Ascending aorta (tissue), 2 donors: ENCODE data around the gene HMCN2. TPM values are rescaled to one million over a fixed set of nuclear protein-coding genes. Genes with fewer than 3 reads are reported as not detected.

ENCODE experiments used
- DNase-seq, 2 donors: peaks; one replicate each; pipeline ENCODE4 v3.0.0-alpha.2; 2019; ENCODE audit warnings: low spot score in 2 of 2
- H3K27ac ChIP-seq, 2 donors: fragments of 200-600 bp; sonication (generic); one replicate each; pipeline ENCODE4 v1.5.1; 2016 to 2017; ENCODE audit warnings: mild to moderate bottlenecking in 1 of 2
- H3K27me3 ChIP-seq: fragments of 200-600 bp; sonication (generic); one replicate; pipeline ENCODE4 v1.5.1; 2017
- H3K36me3 ChIP-seq, 2 donors: fragments of 200-600 bp; sonication (generic); one replicate each; pipeline ENCODE4 v1.5.1; 2016
- H3K4me1 ChIP-seq, 2 donors: fragments of 200-600 bp; sonication (generic); one replicate each; pipeline ENCODE4 v1.5.1; 2016 to 2017; ENCODE audit warnings: mild to moderate bottlenecking in 1 of 2
- H3K4me3 ChIP-seq, 2 donors: fragments of 200-600 bp; sonication (generic); one replicate each; pipeline ENCODE4 v1.5.1; 2016 to 2017; ENCODE audit warnings: mild to moderate bottlenecking in 1 of 2
- H3K9me3 ChIP-seq, 2 donors: fragments of 200-600 bp; sonication (generic); one replicate each; pipeline ENCODE4 v1.5.1; 2016
- intact Hi-C: fragments of 100-400 bp; cut with DNase I; formaldehyde crosslinking; loops from one replicate; pipeline ENCODE4 v1.15.1; 2023
- total RNA-seq: library from RNA; depleted of rRNA; stranded (reverse); fragments of >200 nt; gene quantifications from one replicate; pipeline ENCODE4 v1.1.0, GENCODE V29; 2016
- TF ChIP-seq, protein P1 (sequence below), 3 experiments: fragments of 200-600 bp in 2 of 3; fragments of 450-650 bp in 1 of 3; sonication (generic) in 2 of 3; IDR thresholded peaks; one replicate each; pipeline ENCODE4 v1.5.1; 2016 to 2019; ENCODE audit warnings: antibody characterized with exemption in 3 of 3, mild to moderate bottlenecking in 1 of 3, moderate library complexity in 1 of 3

HMCN2 gene
- total RNA-seq, 1 donor from 2014 or later = 7.5 TPM

- H3K27ac ChIP-seq = no peak overlapping the region
- H3K4me1 ChIP-seq = peaks cover 0 to 4% of the 10 kb centered on the region in 2 donors
- H3K36me3 ChIP-seq = no peaks in the 10 kb centered on the region
- no peak overlapping the region for H3K4me3 ChIP-seq
- TF ChIP-seq, protein P1, sequence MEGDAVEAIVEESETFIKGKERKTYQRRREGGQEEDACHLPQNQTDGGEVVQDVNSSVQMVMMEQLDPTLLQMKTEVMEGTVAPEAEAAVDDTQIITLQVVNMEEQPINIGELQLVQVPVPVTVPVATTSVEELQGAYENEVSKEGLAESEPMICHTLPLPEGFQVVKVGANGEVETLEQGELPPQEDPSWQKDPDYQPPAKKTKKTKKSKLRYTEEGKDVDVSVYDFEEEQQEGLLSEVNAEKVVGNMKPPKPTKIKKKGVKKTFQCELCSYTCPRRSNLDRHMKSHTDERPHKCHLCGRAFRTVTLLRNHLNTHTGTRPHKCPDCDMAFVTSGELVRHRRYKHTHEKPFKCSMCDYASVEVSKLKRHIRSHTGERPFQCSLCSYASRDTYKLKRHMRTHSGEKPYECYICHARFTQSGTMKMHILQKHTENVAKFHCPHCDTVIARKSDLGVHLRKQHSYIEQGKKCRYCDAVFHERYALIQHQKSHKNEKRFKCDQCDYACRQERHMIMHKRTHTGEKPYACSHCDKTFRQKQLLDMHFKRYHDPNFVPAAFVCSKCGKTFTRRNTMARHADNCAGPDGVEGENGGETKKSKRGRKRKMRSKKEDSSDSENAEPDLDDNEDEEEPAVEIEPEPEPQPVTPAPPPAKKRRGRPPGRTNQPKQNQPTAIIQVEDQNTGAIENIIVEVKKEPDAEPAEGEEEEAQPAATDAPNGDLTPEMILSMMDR (IDR thresholded peaks at IDR 0.05) = no peak
- H3K9me3 ChIP-seq = no peaks in the 10 kb centered on the region
- intact Hi-C loops = no loop called here
- DNase-seq = no peak
- no peaks in the 10 kb centered on the region for H3K27me3 ChIP-seq
These were observed 35.2 kb downstream of the HMCN2 start for GRCh38 chr9:130300739-130301138.

DNA sequence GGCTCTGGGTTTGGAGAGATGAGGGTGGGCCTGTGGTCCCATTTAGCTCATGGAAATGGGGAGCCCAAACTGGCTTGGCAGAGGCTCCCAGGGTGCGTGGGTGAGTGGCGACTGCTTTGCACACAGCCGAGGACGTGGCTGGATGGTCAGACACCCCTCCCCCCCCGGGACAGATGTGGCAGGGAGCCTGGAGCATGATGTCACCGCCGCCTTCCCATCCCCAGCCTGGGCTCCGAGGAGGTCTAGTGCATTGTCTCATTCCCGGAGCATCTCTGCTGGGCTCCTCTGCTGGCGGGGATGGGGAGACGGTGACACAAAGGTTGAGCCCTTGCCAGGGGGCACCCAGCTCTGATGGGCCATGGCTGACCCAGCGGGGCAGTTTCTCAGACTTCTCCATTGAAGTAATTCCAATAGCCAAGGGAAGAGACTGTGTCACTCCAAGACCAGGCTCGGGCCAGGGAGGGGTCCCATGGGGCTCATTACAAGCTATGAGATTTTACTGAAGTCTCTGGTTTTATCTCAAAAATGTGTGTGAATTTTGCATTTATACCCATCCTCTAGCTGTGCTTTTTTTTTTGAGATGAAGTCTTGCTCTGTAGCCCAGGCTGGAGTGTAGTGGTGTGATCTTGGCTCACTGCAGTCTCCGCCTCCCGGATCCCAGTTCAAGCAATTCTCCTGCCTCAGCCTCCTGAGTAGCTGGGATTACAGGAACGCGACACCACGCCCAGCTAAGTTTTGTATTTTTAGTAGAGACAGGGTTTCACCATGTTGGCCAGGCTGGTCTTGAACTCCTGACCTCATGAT, 36.1 kb downstream of the HMCN2 start:
- no peaks in the 10 kb centered on the region for H3K36me3 ChIP-seq
- no peaks in the 10 kb centered on the region for H3K9me3 ChIP-seq
- DNase-seq = peak in 1 of 2 donors; percentile 69
- peaks cover 0 to 4% of the 10 kb centered on the region in 2 donors for H3K4me1 ChIP-seq
- no peak overlapping the region for H3K27ac ChIP-seq
- intact Hi-C loops = no loop called here
- no peaks in the 10 kb centered on the region for H3K27me3 ChIP-seq
- H3K4me3 ChIP-seq = no peak overlapping the region
- TF ChIP-seq, protein P1 (IDR thresholded peaks at IDR 0.05) = no peak

DNA sequence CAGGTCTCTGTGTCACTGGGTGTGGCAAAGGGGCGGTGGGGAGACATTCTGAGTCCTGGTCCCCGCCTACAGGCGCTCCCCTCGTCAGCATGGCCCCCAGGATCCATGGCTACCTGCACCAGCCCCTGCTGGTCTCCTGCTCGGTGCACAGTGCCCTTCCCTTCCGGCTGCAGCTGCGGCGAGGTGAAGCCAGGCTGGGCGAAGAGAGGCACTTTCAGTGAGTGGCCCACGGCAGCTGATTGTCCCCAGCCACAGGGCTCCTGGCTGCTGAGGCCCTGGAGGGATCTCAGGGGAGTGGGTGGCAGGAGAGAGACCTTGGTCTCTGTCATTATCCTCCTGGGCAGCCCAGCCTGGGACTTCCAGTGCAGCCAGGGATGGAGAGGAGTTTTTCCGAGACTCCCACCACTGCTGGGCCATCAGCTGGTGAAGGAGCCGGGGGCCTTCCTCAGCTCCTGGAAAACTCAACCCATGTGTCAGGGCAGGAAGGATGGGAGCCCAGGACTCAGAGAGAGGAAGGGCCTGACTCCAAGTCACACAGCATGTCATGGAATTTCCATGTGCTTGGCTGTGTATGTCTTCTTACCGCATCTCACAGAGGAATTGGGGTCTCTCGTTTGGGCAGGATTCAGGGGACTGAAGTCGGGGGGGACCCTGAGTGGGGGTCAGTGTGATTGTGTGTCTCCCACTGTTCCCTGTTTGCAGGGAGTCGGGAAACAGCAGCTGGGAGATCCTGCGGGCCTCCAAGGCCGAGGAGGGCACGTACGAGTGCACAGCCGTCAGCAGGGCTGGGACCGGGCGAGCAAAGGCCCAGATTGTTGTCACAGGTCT, 37.4 kb downstream of the HMCN2 start:
- Histone ChIP-seq H3K27me3 (no peaks in the 10 kb centered on the region), H3K36me3 (no peaks in the 10 kb centered on the region), H3K4me1 (no peaks in the 10 kb centered on the region), H3K4me3 (no peak overlapping the region), H3K9me3 (no peaks in the 10 kb centered on the region), H3K27ac (no peak overlapping the region)
- DNase-seq = no peak
- intact Hi-C loops = no loop called here
- TF ChIP-seq, protein P1 (IDR thresholded peaks at IDR 0.05) = no peak

DNA sequence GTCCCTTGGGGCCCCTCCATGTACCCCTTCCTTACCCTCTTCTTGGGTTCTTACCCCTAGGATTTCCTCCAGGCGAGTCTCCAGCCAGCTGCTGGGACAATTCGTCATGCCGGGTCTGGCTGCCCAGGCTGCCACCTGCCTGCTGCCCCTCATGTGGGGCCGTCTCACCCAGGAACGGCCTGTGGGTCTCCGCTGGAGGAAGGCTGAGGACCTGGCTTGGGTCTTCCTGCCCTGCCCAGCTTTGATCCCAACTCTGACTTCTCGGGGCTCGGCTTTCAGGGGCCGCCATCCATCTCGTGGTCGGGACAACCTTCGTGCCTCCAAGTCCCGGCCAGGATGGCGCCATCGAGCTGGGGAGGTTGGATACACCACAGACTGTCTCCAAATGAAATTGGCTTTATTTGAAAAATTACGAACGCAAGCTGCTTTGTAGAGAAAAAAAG, 38.1 kb downstream of the HMCN2 start:
- TF ChIP-seq, protein P1 (IDR thresholded peaks at IDR 0.05) = no peak

GRCh38 chr9:130304116-130304515, 38.6 kb downstream of the HMCN2 start:
- TF ChIP-seq, protein P1 (IDR thresholded peaks at IDR 0.05) = no peak
- H3K4me1 ChIP-seq = no peaks in the 10 kb centered on the region
- no peaks in the 10 kb centered on the region for H3K36me3 ChIP-seq
- no peaks in the 10 kb centered on the region for H3K27me3 ChIP-seq
- H3K9me3 ChIP-seq = no peaks in the 10 kb centered on the region
- no peak overlapping the region for H3K27ac ChIP-seq
- intact Hi-C loops = no loop called here
- DNase-seq = no peak
- H3K4me3 ChIP-seq = no peak overlapping the region

More for the DNA sequence above, 38.1 kb downstream of the HMCN2 start:
- Histone ChIP-seq H3K27me3 (no peaks in the 10 kb centered on the region), H3K27ac (no peak overlapping the region), H3K4me3 (no peak overlapping the region), H3K9me3 (no peaks in the 10 kb centered on the region), H3K36me3 (no peaks in the 10 kb centered on the region), H3K4me1 (no peaks in the 10 kb centered on the region)
- no peak for DNase-seq
- intact Hi-C loops = no loop called here
